NCI-H1092 (cell line): Measurements from ENCODE around the gene KRTAP10-6.
"Not testable (repeated sequence)": the region's sequence is repeated elsewhere in the genome, so short reads cannot be mapped to it uniquely, and the experiment has no call there.

Source experiments
- DNase-seq: peaks from one replicate; lab custom pipeline; 2025; lab: John Stamatoyannopoulos, UW

The KRTAP10-6 gene

DNA sequence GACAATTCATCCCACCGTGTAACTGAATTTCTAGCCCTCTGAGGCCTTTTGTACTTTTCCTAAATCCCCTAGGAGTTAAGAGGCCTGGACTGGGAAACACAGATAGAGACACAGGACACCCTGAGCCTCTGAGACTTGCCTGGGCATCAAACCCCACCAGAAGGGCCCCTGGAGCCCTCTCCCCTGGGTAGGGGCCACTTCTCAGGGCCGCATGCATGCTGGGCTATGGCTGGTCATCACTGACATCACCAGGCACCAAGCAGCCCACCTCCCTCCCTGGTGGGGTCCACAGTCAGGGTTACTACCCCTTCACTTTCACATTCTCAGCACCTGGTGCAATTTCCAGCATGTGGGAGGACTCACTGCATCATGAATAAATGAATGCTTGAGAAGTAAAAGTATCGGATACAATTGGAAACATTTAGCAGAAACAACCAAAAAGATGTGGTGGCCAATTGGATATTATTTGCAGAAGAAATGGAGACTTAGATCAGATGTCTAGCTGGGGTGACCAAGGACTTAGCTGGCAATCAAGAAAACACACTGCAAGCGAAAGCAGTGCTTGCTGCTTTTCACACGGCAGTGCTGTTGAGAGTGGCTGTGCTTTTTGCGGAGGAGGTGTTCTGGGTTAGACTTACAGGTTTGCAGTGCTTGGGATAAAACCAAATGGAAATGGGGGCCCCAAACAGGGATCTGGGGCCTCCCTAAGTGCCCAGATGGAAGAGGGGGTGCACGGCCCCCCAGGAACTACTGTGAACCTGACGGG is 7.1 kb upstream of the KRTAP10-6 start:
- DNase-seq: no peak

DNA sequence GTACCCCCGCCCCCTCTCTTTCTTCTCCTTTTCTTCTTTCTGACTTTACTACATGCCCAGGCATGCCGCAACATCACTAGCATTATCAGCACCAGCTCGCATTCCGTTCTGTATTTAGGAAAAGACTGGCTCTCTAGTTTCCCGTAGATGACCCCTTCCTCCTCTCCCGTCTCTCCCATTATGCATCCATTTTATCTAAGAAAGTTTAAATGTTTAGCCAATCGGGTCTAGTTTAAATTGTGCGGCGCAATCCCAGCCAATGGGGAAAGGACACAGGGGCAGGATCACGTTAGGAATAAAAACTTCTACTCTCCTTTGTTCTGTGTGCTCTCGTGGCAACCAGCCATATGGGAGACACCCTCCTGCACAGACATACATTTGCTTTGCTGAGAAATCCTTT is 5.8 kb upstream of the KRTAP10-6 start:
- no peak for DNase-seq

DNA sequence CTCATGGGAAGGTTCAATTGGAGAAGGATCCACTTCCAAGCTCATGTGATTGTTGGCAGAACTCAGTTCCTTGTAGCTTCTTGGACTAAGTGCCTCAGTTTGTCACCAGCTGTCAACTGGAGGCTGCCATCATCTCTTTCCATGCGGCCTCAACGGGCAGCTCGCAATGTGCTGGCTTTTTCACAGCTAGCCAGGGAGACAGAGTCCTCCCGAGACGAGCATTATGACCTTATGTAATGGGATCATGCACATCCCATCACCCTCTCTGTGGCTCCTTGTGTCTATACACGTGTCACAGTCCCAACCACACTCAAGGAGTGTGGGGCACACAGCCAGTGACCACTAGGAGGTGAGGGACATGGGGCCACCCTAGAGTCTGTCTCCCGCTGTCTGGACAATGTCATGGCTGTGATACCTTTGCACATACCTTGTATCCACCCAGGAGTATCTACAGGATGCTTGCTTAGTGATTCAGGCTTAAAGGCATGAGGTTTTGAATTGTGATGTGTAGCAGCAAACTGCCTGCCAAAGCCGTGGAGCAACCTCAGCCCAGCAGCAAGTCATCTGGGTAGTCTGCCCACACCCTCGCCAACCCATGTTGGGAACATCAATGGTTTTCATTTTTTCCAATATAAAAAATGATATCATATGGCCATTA is 3.9 kb upstream of the KRTAP10-6 start:
- no peak for DNase-seq

GRCh38 chr21:44595524-44595923 is 3.2 kb upstream of the KRTAP10-6 start:
- DNase-seq: no peak

DNA sequence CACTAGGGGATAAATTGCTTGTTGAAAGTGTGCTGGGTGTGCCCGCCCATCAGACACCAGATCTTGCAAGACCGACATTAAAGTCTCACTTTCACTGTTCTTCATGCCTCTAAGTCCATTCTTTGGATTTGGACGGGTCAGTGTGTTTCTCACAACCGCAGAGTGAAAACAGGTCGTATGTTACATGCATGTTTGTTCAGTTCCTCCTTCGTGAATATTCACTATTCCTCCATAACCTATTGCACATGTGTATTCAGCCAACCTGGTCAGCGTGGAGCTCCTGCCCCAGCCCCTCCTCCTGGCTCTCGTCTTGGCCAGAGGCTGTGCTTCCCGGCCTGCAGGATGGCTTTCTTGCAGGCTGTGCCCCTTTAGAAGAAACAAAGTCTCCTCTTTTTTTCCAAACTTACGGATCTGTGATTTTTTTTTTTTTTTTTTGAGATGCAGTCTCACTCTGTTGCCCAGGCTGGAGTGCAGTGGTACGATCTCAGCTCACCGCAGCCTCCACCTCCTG is 2.2 kb upstream of the KRTAP10-6 start:
- no peak for DNase-seq

DNA sequence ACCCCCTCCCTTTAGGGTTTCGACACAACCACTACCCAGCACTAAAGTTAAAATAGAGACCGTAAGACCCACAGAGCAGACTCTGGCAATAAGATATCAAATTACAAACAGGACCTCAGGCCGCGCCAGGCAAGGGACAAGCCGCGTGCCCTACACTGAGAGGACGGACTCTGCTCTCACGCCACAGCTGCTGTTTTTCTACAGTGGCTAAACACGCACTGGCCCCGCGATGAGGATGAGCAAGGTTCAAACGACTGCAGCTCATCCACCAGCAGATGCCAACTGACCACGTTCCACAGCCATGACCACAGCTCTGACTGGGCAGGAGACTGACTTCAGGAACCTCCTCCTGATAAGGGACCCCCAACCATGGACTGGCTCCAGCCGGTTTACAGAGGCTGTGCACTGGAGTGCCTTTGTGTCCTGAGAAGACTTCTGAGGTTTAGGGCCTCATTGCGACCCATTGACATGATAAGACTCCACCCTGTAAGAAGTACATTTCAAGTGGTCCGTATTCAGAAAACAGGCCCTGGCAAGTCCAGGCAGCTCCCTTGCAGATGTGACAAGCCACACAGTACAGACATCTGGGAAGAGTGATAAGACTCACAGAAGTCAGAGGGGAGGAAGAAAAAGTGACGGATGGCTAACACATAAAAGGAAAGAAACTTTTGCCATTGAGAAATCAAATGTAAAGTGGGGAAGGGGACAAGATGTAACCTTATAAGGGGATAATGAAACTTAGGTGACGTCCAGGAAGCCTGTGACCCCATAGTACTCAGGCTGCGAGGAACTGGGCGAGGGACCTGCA is 1.5 kb upstream of the KRTAP10-6 start:
- DNase-seq: no peak

DNA sequence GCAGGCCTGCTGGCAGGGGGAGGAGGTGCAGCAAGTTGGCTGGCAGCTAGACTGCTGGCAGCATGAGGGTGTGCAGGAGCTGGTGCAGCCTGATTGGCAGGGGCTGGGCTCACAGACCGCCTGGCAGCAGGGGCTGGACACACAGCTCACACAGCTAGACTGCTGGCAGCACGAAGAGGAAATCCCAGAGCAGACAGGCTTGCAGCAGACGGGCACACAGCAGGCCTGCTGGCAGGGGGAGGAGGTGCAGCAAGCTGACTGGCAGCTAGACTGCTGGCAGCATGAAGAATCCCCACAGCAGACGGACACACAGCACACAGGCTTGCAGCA is 539 bp downstream of the KRTAP10-6 start:
- not testable (repeated sequence) for DNase-seq

GRCh38 chr21:44590897-44591800 is 1.2 kb downstream of the KRTAP10-6 start:
- DNase-seq: not testable (repeated sequence)

- DNase-seq: no peak
Observed at GRCh38 chr21:44590311-44590721, 2.0 kb downstream of the KRTAP10-6 start.

DNA sequence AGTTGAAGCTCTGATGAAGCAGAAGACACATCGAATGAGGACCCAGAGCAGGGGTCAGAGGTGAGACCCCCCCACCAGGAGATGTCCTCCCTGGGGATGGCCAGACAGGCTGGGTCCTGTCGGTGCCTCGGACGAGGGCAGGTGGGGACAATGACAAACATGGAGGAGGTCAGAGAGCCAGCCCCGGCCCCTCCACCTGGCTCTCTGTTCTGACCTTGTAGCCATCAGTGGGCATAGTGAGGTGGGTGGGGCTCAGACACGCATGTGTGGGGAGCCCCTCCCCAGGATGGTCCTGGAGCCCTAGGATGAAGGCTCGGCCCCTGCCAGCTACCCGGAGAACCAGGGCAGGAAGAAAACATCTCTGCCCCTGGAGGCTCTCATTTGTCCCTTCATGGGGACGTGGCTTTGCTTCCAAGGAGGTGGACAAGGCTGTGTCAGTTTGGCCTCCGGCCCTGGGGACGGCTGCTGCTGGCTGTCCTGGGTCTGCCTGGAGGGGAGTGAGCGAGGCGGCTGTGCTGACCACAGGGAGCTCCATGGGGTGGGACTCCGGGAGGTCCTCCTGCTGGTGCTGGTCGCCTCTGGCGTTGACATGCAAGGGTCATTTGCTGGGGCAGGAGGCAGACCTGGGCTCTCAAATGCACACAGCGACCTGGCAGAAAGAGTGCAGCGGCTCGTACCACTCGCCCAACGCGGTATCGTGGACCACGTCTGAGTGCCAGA is 2.6 kb downstream of the KRTAP10-6 start:
- DNase-seq: no peak

DNA sequence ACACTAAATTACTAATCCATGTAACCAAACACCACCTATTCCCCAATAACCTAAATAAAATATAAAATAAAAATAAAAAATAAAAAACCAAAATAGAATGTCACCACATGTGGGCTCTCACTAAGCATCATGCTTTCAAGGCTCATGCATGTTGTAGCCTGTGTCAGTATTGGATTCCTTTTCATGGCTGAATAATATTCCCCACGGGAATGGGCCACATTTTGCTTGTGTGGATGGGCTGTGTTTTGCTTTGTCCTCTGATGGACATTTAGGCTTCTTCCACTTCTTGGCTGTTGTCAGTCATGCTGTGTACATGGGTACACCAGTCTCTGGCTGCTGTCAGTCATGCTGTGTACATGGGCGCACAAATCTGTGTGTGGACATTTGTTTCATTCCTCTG is 3.2 kb downstream of the KRTAP10-6 start:
- no peak for DNase-seq

- DNase-seq: no peak
Observed at GRCh38 chr21:44585892-44586291, 6.4 kb downstream of the KRTAP10-6 start.

- no peak for DNase-seq
Observed at GRCh38 chr21:44583800-44584147, 8.5 kb downstream of the KRTAP10-6 start.

DNA sequence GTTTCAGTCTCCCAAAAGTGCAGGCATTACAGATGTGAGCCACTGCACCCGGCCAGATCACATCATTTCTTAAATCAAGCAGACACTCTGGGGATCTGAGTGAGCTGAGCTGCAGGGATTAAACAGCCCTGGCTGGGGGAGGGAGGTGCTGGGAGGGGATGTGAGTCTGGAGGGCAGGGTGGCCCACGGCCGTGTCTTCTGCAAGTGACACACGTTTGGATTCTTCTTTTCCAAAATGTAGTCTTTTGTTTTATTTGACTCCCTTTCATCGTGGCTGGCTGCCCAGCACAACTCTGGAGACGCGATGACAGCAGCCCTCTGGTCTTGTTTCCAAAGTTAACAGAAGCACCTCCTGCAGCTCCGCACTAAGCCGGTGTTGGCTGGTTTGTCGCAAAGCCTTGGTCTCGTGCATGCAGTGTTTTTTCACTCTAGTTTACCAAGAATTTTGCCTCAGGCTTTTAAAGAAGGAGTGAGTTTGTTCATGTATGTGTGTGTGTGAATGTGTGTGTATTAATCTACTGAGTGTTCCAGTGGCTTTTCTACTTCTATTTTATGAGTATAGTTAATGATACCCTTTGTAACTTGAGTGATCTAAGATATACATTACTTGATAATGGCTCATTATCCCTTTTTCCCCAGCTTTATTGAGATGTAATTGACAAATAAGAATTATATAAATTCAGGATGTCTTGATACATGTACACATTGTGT is 9.1 kb downstream of the KRTAP10-6 start:
- DNase-seq: no peak

DNA sequence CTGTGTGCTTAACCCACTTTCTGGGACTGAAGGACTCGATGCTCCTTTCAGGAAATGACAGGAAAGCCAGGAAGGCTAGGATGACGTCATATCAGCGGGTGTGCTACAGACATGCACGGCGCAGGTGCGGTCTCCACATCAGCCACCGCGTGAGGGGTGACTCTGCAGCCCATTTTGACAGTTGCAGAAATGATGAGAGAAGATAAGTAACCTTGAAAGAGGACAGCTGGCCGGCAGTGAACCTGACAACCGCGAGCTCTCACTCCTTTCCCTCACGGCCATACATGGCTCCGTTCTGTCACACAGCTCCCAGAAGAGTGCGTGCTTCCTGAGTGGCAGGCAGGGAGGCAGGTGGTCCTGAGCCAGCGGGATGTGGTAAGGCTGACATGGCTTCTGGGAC is 10.2 kb downstream of the KRTAP10-6 start:
- no peak for DNase-seq

- no peak for DNase-seq
Observed at GRCh38 chr21:44581158-44581557, 11.1 kb downstream of the KRTAP10-6 start.

DNA sequence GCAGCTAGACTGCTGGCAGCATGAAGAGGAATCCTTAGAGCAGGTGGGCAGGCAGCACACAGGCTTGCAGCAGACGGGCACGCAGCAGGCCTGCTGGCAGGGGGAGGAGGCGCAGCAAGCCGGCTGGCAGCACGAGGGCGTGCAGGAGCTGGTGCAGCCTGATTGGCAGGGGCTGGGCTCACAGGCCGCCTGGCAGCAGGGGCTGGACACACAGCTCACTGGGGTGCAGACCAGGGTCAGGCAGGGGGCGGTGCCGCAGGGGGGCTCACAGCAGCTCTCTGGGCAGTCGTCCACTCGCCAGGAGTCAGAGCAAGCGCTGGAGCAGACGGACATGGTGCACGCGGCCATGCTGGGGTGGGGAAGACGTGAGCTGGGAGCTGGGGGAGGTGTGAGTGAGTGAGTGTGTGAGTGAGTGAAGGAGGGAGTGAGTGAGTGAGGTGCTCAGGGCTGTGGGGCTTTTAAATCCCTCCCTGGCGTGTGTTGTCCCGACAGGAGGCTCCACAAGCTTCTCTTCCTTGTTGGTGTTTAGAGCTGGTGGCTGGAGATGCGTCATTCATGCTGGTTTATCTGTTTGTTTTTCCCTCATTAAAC is 12.0 kb downstream of the KRTAP10-6 start, which contains the start of gene KRTAP10-5:
Gene KRTAP10-5 (minus strand): TSS at position 374 of the 591 bp plus-strand sequence. CDS start 26 bp downstream, at position 348.
- not testable (repeated sequence) for DNase-seq

DNA sequence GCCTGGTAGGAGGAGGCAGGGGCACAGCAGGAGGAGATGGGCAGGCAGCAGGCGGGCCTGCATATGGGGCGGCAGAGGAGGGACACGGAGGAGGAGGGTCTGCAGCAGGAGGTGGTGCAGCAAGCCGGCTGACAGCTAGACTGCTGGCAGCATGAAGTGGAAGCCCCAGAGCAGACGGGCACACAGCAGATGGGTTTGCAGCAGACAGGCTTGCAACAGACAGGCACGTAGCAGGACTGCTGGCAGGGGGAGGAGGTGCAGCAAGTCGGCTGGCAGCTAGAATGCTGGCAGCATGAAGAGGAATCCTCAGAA is 12.5 kb downstream of the KRTAP10-6 start:
- no peak for DNase-seq

- no peak for DNase-seq
Observed at GRCh38 chr21:44579056-44579832, 13.1 kb downstream of the KRTAP10-6 start.
